Hepatocyte (in vitro differentiated cells): ENCODE results near the gene PPP3CA. TPM values are rescaled to one million over a fixed set of nuclear protein-coding genes. Genes with fewer than 3 reads are reported as not detected.

Experiments
- DNase-seq: peaks from one replicate; pipeline ENCODE4 v3.0.0-alpha.2; 2016; ENCODE audit warnings: low spot score
- H2AFZ ChIP-seq: fragments of 200-600 bp; sonication (generic); 2 replicates; pipeline ENCODE4 v1.6.0; 2016; ENCODE audit warnings: antibody characterized with exemption, mild to moderate bottlenecking
- H3K27ac ChIP-seq: fragments of 200-600 bp; sonication (generic); 2 replicates; pipeline ENCODE4 v1.5.1; 2016; ENCODE audit warnings: mild to moderate bottlenecking
- H3K27me3 ChIP-seq: fragments of 200-600 bp; sonication (generic); 2 replicates; pipeline ENCODE4 v1.6.1; 2016
- H3K36me3 ChIP-seq: fragments of 200-600 bp; sonication (generic); replicated peaks from 2 replicates; pipeline ENCODE4 v1.5.1; 2016; ENCODE audit warnings: low read depth; ENCODE audit not compliant: insufficient read depth
- H3K4me1 ChIP-seq: fragments of 200-600 bp; sonication (generic); 2 replicates; pipeline ENCODE4 v1.5.1; 2016; ENCODE audit warnings: mild to moderate bottlenecking, moderate library complexity; ENCODE audit not compliant: insufficient read depth
- H3K4me2 ChIP-seq: fragments of 200-600 bp; sonication (generic); 2 replicates; pipeline ENCODE4 v1.6.0; 2016
- H3K4me3 ChIP-seq: fragments of 200-600 bp; sonication (generic); 2 replicates; pipeline ENCODE4 v1.5.1; 2016; ENCODE audit warnings: mild to moderate bottlenecking
- H3K79me2 ChIP-seq: fragments of 200-600 bp; sonication (generic); 2 replicates; pipeline ENCODE4 v1.6.0; 2017; ENCODE audit warnings: mild to moderate bottlenecking
- H3K9me2 ChIP-seq: fragments of 200-600 bp; sonication (generic); replicated peaks from 2 replicates; pipeline ENCODE4 v1.6.0; 2017; ENCODE audit warnings: mild to moderate bottlenecking; ENCODE audit not compliant: insufficient read depth
- H3K9me3 ChIP-seq: fragments of 200-600 bp; sonication (generic); 2 replicates; pipeline ENCODE4 v1.5.1; 2016; ENCODE audit warnings: low read depth, mild to moderate bottlenecking
- H4K20me1 ChIP-seq: fragments of 200-600 bp; sonication (generic); 2 replicates; pipeline ENCODE4 v1.6.0; 2016; ENCODE audit warnings: mild to moderate bottlenecking; ENCODE audit not compliant: insufficient read depth, poor library complexity, severe bottlenecking
- EZH2 ChIP-seq: fragments of 200-600 bp; sonication (generic); IDR thresholded peaks from 2 replicates; pipeline ENCODE4 v1.6.1; 2016; ENCODE audit warnings: antibody characterized with exemption, mild to moderate bottlenecking, borderline replicate concordance
- EZH2phosphoT487 ChIP-seq: fragments of 200-600 bp; sonication (generic); IDR thresholded peaks from one replicate; pipeline ENCODE4 v1.6.1; 2018; ENCODE audit warnings: antibody characterized with exemption, mild to moderate bottlenecking, low read depth, moderate library complexity; ENCODE audit not compliant: unreplicated experiment, severe bottlenecking
- WGBS: methylation state at CpG from one replicate; pipeline ENCODE4 v1.1.6; 2016; ENCODE audit warnings: low lambda C conversion rate; ENCODE audit errors: missing lambda C conversion rate; 5-methylcytosine and 5-hydroxymethylcytosine counted together
- polyA plus RNA-seq: library from polyadenylated mRNA; unstranded; fragments of >200 nt; fragmentation: Nextera tagmentation; extraction: Ambion mirVana; gene quantifications from 2 replicates; pipeline ENCODE4 v1.2.1, GENCODE V29; 2016
- total RNA-seq: library from RNA; depleted of rRNA; stranded (reverse); fragments of >200 nt; gene quantifications from 2 replicates; pipeline ENCODE4 v1.2.3, GENCODE V29; 2014
- TF ChIP-seq, protein P1 (sequence below): fragments of 200-600 bp; sonication (generic); IDR thresholded peaks from 2 replicates; pipeline ENCODE4 v1.5.1; 2016; ENCODE audit warnings: antibody characterized with exemption, mild to moderate bottlenecking; ENCODE audit not compliant: poor library complexity

The PPP3CA gene
- total and polyA plus RNA-seq, 2 experiments from 2014 or later = 12.9 to 49.5 TPM

DNA sequence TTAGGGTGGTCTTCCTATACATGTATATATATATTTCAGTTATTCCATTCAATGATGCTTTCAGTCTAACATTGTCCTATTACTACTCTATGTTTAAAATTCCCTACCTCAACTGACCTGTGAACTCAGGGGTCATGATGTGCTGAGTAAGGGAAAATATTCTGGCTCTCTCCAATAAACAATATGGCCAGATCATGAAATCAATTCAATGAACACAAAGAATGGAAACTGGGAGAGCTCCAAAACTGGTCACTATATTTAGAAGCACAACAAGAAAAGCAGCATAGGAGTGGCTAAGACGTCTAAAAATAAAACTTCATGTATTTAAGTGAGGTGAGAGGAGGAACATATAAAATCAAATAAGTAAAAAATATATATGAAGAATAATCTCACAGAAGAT is 304.5 kb downstream of the PPP3CA start:
- TF ChIP-seq, protein P1, sequence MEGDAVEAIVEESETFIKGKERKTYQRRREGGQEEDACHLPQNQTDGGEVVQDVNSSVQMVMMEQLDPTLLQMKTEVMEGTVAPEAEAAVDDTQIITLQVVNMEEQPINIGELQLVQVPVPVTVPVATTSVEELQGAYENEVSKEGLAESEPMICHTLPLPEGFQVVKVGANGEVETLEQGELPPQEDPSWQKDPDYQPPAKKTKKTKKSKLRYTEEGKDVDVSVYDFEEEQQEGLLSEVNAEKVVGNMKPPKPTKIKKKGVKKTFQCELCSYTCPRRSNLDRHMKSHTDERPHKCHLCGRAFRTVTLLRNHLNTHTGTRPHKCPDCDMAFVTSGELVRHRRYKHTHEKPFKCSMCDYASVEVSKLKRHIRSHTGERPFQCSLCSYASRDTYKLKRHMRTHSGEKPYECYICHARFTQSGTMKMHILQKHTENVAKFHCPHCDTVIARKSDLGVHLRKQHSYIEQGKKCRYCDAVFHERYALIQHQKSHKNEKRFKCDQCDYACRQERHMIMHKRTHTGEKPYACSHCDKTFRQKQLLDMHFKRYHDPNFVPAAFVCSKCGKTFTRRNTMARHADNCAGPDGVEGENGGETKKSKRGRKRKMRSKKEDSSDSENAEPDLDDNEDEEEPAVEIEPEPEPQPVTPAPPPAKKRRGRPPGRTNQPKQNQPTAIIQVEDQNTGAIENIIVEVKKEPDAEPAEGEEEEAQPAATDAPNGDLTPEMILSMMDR = no peak
- TF ChIP-seq EZH2phosphoT487 (no peak), EZH2 (no peak)
- Histone ChIP-seq H3K27me3 (no peaks in the 10 kb centered on the region), H3K27ac (no peak overlapping the region), H3K4me2 (no peak overlapping the region), H3K4me3 (no peak overlapping the region), H3K4me1 (no peaks in the 10 kb centered on the region), H3K9me3 (no peaks in the 10 kb centered on the region), H3K9me2 (no peaks in the 10 kb centered on the region), H3K79me2 (no peaks in the 10 kb centered on the region), H2AFZ (no peak overlapping the region), H4K20me1 (no peaks in the 10 kb centered on the region), H3K36me3 (no peaks in the 10 kb centered on the region)
- WGBS = 95% methylated on average over 1 of the region's 1 CpG
- no peak for DNase-seq

DNA sequence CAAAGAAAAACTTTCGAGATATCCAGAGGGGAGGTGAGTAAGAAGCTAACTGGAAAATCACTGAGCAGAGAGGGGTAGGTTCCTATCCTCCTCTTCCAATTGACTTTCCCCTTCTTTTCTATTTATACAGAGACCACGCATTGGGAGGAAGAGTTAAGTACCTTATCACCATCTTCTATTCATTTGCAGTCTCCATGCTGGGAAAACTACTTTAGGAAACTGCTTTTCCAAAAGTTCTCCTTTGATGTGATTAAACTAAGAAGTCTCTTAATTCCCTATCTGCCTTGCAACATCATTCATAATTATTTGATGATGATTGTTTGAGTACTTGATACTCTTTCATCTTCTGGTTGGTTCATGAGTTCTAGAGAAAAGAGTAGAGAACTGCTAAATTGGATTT is 306.6 kb downstream of the PPP3CA start:
- Histone ChIP-seq H3K79me2 (no peaks in the 10 kb centered on the region), H3K4me1 (no peaks in the 10 kb centered on the region), H3K27ac (no peak overlapping the region), H3K4me2 (no peak overlapping the region), H3K4me3 (no peak overlapping the region), H3K9me2 (no peaks in the 10 kb centered on the region), H3K27me3 (no peaks in the 10 kb centered on the region), H3K36me3 (no peaks in the 10 kb centered on the region), H3K9me3 (no peaks in the 10 kb centered on the region), H4K20me1 (no peaks in the 10 kb centered on the region), H2AFZ (no peak overlapping the region)
- no peak for DNase-seq
- 72% methylated on average over 2 of the region's 2 CpGs for WGBS
- no peak for TF ChIP-seq EZH2
- TF ChIP-seq, protein P1 = no peak
- TF ChIP-seq EZH2phosphoT487 = no peak

DNA sequence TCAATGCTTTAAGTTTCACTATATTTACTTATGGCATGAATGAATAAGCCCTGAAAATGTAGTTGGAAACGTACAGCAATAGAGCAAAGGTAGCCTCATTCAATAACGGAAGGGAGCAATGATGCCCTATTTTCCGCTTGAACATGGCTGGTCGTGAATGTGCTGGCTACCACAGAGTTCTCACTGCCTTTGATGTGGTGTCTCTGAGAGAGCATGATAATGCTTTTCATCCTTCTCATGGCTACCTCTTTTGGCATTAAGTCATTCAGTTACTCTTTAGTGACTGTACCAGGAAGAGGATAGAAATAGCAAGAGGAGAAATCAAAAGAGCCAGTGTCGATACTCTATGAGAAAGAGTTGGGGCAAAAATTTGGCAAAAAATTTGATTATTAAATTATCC is 308.0 kb downstream of the PPP3CA start:
- Histone ChIP-seq H4K20me1 (no peaks in the 10 kb centered on the region), H3K9me2 (no peaks in the 10 kb centered on the region), H3K36me3 (no peaks in the 10 kb centered on the region), H3K9me3 (no peaks in the 10 kb centered on the region), H2AFZ (no peak overlapping the region), H3K4me1 (no peaks in the 10 kb centered on the region), H3K4me2 (no peak overlapping the region), H3K79me2 (no peaks in the 10 kb centered on the region), H3K4me3 (no peak overlapping the region), H3K27ac (no peak overlapping the region), H3K27me3 (no peaks in the 10 kb centered on the region)
- 97% methylated on average over 5 of the region's 5 CpGs for WGBS
- no peak for DNase-seq
- TF ChIP-seq, protein P1 = no peak
- TF ChIP-seq EZH2 (no peak), EZH2phosphoT487 (no peak)

DNA sequence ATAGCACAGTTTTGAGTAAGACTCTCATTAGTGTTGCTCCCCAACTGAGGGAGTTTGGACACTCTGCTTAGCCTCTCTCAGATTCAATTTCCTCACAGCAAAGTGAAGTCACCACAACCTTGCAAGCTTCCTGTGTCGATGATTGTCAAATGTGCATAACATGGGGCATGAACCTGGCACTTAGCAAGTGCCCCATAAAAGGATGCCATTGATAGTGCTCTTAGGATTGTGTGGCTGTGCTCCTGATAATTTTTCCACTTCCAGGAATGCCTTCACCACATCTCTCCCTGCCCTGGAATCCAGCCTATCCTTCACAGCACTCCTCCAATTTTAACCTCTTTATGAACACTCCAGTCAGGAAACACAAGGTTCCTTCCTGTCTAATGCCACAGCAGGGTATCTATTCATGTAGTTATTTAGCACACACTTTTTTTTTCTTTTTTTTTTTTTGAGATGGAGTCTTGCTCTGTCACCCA is 309.4 kb downstream of the PPP3CA start:
- Histone ChIP-seq H3K4me3 (no peak overlapping the region), H3K36me3 (no peaks in the 10 kb centered on the region), H2AFZ (no peak overlapping the region), H3K79me2 (no peaks in the 10 kb centered on the region), H3K27me3 (no peaks in the 10 kb centered on the region), H3K9me3 (no peaks in the 10 kb centered on the region), H3K27ac (no peak overlapping the region), H3K9me2 (no peaks in the 10 kb centered on the region), H3K4me1 (no peaks in the 10 kb centered on the region), H3K4me2 (no peak overlapping the region), H4K20me1 (no peaks in the 10 kb centered on the region)
- TF ChIP-seq, protein P1 = no peak
- TF ChIP-seq EZH2phosphoT487 (no peak), EZH2 (no peak)
- 100% methylated on average over 1 of the region's 1 CpG for WGBS
- DNase-seq = no peak
